ENCODE measurements around the gene IGSF21.

IGSF21 gene

GRCh38 chr1:18118491-18118890 lies 10.9 kb downstream of the IGSF21 start:
- in situ Hi-C loops (cut with HindIII; ENCODE audit: low sequenced_read_pairs) = no loop called here

GRCh38 chr1:18119289-18119688 lies 11.7 kb downstream of the IGSF21 start:
- in situ Hi-C loops (cut with HindIII; ENCODE audit: low sequenced_read_pairs) = no loop called here

DNA sequence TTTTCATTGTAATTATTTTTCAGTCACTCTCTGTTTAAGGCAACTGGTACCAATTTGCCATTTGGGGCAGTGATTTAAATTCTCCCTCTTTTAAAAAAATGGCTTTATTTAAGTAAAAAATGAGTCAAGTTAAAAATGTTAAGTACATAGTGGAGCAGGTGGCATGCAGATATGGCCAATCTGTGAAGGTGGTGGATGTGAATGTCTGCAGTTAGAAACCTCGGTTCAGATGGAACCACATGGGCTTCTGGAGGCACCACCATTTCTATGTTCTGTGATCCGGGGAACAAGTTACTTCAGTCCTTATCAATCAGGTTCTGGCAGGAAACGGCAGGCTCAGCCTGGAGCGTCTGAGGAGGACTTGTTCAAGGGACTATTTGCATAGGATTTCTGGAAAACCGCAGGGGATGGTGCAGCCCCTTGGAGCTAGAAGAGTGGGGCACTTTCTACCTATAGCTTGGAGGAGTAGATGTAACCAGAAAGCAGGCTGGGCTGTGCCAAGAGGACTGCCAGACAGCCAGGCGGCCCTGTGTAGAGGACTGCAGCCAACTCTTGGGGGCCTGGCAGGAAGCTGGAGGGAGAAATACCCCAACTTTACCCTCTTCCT lies 12.3 kb downstream of the IGSF21 start:
- in situ Hi-C loops (cut with HindIII; ENCODE audit: low sequenced_read_pairs) = no loop called here

DNA sequence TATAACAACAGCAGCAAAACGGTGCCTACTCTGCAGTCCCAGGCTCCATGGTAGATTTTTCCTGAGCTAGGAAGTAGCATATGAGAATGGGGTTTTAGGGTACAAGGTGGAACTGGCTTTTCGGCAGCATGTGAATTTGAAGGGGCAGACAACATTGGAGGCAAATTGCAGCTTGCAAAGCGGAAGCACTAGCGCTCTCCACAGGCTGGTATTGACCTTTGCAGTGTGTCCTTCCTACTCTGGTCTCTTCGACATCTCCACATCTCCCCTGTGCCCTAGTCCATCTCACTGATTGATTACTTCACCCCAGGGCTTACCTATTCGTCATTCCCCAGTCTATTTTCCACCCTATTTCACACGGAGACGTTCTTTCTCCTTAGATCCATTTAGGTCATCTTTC lies 13.0 kb downstream of the IGSF21 start:
- in situ Hi-C loops (cut with HindIII; ENCODE audit: low sequenced_read_pairs) = no loop called here

- in situ Hi-C loops (cut with HindIII; ENCODE audit: low sequenced_read_pairs) = no loop called here
These were observed 13.6 kb downstream of the IGSF21 start for GRCh38 chr1:18121072-18121820.

GRCh38 chr1:18123467-18123992 lies 15.9 kb downstream of the IGSF21 start:
- in situ Hi-C loops (cut with HindIII; ENCODE audit: low sequenced_read_pairs) = no loop called here

- in situ Hi-C loops (cut with HindIII; ENCODE audit: low sequenced_read_pairs) = no loop called here
These were observed 17.4 kb downstream of the IGSF21 start for GRCh38 chr1:18124977-18125376.

GRCh38 chr1:18126616-18127015 lies 19.0 kb downstream of the IGSF21 start:
- in situ Hi-C loops (cut with HindIII; ENCODE audit: low sequenced_read_pairs) = no loop called here

- in situ Hi-C loops (cut with HindIII; ENCODE audit: low sequenced_read_pairs) = no loop called here
These were observed 20.7 kb downstream of the IGSF21 start for GRCh38 chr1:18128298-18128697.

DNA sequence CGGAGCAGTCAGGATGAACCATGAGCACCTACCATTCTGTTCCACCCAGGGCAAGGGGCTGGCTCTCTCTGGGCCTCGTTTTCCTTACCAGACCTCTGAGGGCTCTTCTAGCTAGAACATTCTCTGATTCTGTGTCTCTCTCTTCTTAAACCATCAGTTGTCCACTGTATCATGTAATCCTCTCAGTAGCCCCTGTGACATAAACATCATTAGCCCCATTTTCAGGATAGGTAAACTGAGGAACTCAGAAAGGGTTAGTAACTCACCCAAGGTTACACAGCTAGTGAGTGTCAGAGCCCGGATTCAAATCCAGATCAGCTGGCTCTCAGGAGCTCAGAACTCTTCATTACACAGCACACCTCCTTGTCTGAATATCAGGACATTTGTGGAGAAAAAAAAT lies 22.8 kb downstream of the IGSF21 start:
- in situ Hi-C loops (cut with HindIII; ENCODE audit: low sequenced_read_pairs) = no loop called here

DNA sequence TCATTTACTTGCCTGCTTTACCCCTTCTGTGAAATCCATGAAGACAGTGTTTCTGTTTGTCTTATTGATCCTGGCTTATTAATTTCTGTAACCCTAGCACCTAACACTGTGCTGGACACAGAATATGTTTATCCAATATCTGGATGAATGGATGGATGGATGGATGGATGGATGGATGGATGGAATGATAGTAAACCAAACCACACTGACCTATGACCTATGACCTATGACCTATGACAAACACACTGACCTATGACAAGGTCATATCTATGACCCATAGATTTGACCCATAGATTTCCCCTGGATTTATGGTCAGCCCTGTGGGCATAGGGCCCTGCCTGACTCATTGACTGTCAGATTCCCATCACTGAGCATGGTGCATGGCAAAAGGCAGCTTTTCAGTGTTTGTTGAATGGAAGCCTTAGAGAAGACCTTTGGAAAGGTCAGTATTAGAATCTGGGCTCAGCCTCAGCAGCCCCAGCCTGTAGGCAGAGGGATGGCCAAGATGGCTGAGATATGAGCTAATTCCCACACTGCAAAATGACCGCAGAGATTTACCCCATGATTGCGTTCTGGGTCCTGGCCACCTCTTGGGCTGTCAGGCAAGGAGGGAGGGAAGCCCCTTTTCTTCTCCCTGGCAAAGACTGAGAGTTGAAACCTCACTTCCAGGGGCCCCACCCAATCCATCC lies 24.6 kb downstream of the IGSF21 start:
- in situ Hi-C loops (cut with HindIII; ENCODE audit: low sequenced_read_pairs) = no loop called here

DNA sequence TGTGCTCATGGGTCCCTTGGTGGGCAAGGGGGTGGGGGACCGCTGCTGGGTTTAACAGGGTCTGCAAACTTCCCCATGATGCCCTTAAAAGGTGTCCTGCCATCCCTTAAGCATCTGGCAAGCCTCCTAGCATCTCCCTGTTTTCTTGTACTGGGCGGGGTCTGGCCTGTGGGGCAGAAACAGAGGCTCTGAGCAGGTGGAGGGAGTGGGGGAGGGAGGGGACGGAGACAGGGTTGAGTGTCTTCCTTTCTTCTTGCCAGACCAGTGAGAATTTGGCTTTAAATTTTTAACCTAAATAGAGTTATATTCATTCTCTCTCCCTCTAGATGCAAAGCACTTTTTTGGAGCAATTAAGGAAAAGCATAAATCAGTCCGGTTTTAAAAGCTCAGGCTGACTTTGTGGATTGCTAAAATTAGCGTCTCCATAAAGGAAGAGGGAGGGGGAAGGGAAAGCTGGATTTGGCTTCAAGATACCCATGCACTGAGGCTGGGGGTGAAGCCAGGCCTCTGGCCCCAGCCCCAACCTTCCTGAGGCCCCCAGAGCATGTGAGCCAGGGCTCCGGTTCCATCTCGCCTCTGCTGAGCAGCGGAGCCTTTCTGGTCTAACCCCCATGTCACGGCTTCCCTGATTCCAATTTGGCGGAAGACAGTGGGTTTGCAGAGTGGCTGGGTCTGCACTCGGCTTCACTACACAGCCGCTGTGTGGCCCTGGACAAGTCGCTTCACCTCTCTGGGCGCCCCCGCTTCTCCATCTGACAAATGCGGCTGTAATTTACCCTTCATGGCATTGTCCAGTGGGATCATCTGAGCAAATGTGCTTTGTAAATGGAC lies 25.3 kb downstream of the IGSF21 start:
- in situ Hi-C loops (cut with HindIII; ENCODE audit: low sequenced_read_pairs) = no loop called here

DNA sequence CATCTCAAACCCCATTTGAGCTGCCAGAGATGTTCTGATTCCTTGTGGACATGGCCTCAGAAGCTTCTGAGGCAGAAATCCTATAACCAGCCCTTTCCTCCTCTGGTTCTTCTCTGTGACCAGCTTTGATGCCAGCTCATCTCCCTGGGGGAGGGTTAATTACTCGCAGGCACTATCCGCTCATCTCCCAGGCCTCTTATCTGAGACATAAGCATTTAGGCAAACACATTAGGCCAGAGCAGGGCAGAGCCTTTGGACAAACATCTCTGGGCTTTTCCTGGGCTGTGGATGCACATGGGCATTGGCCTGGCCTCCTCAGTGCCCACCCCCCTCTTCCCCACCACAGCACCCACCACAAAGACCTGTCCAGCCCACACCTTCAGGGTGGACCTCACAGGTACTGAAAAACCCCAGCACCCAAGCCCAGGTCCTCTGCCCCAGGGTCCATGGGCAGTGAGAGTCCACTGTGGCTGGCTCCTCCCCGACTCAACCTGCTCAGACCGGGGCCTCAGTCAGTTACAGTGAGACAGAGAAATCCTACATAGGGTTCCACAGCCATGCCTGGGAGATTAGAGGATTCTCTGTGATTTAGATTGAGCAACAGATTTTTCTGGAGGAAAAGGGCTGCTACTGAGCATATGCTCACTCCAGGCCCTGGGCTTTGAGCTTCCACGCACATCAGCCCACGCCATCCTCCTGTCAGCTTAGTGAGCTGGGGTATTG lies 26.9 kb downstream of the IGSF21 start:
- in situ Hi-C loops (cut with HindIII; ENCODE audit: low sequenced_read_pairs) = no loop called here

DNA sequence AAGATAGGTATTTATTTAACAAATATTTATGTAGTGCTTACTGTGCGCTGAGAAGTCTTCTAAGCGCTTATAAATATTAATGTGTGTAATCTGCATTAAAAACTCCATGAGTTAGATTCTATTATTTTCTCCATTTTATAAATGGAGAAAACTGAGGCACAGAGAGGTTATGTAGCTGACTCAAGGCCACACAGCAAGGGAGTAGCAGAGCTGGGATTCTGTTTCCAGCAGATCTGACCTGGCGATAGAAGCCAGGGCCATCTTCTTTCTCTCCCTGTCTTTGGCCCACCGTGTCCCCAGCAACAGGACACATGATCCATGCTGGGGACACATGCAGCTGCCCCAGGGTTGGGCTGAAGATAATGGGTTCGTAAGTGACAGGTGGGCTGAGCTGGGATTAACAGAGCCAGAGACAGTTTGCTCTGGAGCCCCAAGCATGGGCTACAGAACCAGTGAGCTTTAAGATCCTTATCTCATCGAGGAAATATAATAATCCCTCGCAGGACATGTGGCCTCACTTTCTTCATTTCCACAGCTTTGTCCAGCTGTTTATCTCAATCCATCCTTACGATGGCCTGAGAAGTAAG lies 30.3 kb downstream of the IGSF21 start:
- in situ Hi-C loops (cut with HindIII; ENCODE audit: low sequenced_read_pairs) = no loop called here

GRCh38 chr1:18139198-18139981 lies 31.8 kb downstream of the IGSF21 start:
- in situ Hi-C loops (cut with HindIII; ENCODE audit: low sequenced_read_pairs) = no loop called here

DNA sequence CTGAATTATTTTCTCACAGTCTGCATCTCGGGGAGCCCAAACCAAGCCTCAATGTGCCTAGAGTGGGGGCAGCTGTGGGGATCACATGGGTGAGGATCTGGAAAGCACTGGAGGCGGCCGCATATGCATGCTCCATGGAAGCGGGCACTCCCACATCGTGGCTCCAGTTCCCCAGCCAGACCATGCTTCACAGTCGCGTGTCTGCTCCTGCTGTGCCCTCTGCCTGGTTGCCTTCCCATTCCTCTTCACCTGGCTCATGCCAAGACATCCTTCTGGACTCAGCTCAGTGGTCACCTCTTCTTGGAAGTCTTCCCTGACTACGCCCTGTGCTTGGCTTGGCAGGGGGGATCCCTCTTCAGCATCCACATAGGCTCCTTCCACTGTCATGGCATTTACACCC lies 32.8 kb downstream of the IGSF21 start:
- in situ Hi-C loops (cut with HindIII; ENCODE audit: low sequenced_read_pairs) = no loop called here

GRCh38 chr1:18141661-18142060 lies 34.1 kb downstream of the IGSF21 start:
- in situ Hi-C loops (cut with HindIII; ENCODE audit: low sequenced_read_pairs) = no loop called here

DNA sequence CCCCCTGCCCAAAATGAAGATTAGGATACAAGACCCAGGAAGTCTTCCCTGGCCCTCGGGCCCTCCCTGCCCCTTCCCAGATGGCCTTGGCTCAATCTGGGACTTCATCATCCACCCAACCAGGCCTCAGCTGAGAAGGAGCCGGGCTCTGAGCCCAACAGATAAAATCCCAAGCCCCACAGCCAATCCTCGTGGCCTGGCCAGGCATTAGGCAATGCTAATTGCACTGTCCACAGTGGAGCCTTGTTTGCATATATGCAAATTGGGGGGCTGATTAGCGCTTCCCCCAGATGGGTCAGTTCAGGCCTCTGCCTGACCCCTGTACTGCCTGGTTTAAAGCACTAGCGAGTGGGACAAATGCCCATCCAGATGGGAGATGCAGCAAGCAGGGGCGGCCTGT lies 34.9 kb downstream of the IGSF21 start:
- in situ Hi-C loops (cut with HindIII; ENCODE audit: low sequenced_read_pairs) = no loop called here

- in situ Hi-C loops (cut with HindIII; ENCODE audit: low sequenced_read_pairs) = no loop called here
These were observed 35.4 kb downstream of the IGSF21 start for GRCh38 chr1:18142969-18143368.

All from DLD1 (cell line).